Measurements from ENCODE around the gene ZSCAN20.

Gene ZSCAN20

DNA sequence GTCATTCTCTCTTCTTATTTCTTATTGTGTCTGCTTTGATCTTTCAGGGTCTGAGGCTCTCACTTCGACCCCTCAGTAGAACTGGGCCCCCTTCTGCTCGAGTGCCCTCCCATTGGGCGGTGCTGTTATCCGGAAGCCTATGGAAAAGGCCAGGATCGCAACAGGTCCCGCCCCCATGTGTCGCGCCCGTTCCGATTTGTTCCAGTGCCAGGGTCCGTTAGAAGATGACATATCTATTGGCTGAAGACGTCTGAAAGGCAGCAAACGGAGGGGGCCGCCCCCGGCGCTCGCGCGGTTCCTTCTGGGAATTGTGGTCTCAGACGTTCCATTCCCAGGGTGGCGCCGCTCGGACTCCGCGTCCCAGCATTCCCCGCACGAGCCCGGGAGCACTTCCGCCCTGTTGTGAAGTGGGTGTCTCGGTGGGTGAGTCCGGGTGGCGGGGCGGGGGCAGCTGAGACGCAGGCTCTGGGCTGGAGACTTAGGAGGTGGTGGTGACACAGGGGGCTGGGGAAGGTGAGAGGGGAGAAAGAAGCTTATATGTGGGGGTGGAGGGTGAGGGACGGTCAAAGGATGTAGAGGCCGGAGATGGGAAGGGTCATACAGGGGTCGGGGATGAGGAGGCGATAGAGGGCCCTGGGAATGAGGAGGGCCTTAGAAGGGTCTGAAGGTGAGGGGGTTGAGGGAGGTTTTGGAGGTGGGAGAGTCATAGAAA is at the start of gene ZSCAN20:
TSS of gene ZSCAN20 (plus strand) at position 377 of the 712 bp plus-strand sequence. CDS start 6,644 bp downstream, outside the sequence.
- peak; percentile 93 for DNase-seq

GRCh38 chr1:33424205-33424604 is 48.2 kb upstream of the ZSCAN20 start:
- no peak for DNase-seq

GRCh38 chr1:33424610-33425009 is 47.8 kb upstream of the ZSCAN20 start:
- DNase-seq = no peak

DNA sequence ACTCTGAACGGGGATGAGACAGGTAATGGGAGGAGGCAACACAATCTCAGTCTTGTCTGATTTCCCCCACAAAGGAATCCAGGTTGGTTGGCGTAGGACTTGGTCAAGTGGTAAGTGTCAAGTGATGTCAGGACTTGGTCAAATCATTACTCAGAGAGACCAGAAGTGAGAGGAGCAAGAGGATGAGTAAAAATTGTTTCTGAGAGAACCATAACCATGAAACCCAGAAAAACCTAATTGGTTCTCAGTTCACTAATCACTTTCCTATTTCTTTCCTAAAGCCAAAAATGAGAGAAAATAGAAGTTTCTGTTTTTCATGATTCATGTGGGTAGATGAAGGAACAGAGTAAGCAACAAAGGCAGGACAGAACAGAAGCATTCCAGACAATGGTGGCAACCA is 46.5 kb upstream of the ZSCAN20 start:
- no peak for DNase-seq

GRCh38 chr1:33426916-33427315 is 45.5 kb upstream of the ZSCAN20 start:
- no peak for DNase-seq

- no peak for DNase-seq
These were observed 43.8 kb upstream of the ZSCAN20 start for GRCh38 chr1:33428661-33429060.

- no peak for DNase-seq
These were observed 43.1 kb upstream of the ZSCAN20 start for GRCh38 chr1:33429332-33429731.

GRCh38 chr1:33429856-33430691 is 42.4 kb upstream of the ZSCAN20 start:
- DNase-seq = no peak

- DNase-seq = peak; percentile 93
These were observed 41.5 kb upstream of the ZSCAN20 start, which contains the start of gene PHC2 for GRCh38 chr1:33430692-33431593. PHC2 (minus strand) TSS chr1:33431095; CDS start chr1:33375539, 55,556 bp downstream.

- peak; percentile 74 for DNase-seq
These were observed 38.7 kb upstream of the ZSCAN20 start for GRCh38 chr1:33433509-33434362.

- no peak for DNase-seq
These were observed 38.1 kb upstream of the ZSCAN20 start for GRCh38 chr1:33434363-33434750.

- DNase-seq = no peak
These were observed 37.2 kb upstream of the ZSCAN20 start for GRCh38 chr1:33435096-33435820.

GRCh38 chr1:33436557-33437285 is 35.7 kb upstream of the ZSCAN20 start:
- DNase-seq = no peak

DNA sequence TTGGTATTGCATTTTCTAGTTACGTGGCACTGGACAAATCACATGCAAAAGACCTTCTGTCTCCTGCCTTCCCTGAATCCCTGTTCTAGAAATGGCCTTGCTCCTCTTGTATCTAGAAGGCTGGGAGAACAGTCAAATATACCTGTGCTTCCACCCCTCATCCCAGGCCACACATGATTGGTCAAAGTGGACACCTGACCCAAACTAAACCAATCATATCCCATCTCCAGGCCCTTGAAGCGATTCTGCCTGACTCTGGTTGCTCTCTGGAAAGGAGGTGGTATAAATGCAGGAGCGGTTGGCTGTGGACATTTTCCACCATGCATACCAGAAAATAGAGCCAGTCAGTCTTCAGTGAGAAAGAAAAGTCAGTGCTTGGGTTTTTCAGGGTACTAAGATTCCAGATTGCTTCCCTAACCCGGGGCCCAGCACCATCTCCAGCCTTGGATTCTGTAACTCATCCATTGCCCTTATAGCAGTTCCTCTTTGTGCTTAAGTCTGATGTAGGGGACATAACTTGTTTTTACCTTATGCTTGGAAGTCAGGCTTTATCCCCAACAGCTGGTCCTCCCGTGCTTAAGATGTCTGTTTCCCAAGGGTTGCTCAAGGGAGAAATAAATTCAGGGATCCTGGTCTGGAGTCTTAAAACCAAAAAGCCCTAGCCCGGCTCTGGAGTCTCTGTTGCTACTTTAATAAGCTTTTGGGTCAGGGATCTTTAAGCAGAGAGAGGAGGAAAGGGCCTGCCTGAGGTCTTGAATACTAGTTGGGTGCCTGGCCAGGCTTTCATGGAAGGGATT is 33.9 kb upstream of the ZSCAN20 start:
- no peak for DNase-seq

DNA sequence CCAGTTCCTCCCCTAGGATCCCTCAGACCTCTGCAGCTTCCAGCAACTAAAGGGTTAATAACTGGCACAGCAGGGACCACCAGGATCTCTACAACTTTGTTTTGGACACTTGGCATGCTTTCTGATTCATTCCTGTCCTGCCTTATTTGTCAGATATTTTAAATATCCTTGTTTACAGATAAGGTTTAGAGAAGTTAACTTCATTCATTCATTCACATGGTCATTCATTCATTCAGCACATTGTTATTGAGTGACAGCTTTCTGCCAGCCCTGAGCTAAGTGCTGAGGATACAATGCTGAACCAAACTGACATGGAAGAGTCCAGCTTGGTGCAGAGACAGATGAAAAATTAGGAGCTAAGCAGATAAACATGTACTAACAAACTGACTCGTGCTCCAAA is 32.8 kb upstream of the ZSCAN20 start:
- DNase-seq = no peak

DNA sequence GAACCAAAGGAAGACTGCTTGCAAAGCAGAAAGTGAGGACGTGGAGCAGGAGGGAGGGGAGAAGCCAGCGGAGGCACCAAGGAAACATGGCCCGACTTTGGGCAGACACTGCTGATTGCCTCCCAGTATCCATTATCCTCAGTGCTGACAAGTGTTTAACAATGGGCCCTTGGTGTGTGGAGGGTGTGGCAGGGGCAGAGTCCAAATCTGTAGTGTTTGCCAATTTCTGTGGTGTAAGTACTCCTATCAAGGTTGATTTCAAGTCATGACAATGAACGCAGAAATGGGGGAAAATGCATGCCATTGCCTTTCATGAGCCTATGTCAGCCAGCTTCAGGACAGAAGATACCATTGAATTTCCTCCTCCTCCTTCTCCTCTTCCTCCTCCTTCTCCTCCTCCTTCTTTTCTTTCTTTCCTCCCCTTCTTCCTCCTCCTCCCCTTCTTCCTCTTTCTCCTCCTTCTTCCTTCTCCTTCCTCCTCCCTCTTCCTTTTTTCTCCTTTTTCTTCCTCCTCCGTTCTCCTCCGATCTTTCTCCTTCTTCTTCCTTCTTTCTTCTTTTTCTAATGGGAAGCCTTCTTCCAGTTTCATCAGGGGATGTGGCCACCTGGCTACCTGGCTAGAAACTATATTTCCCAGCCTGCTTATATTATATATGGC is 31.2 kb upstream of the ZSCAN20 start:
- no peak for DNase-seq

DNA sequence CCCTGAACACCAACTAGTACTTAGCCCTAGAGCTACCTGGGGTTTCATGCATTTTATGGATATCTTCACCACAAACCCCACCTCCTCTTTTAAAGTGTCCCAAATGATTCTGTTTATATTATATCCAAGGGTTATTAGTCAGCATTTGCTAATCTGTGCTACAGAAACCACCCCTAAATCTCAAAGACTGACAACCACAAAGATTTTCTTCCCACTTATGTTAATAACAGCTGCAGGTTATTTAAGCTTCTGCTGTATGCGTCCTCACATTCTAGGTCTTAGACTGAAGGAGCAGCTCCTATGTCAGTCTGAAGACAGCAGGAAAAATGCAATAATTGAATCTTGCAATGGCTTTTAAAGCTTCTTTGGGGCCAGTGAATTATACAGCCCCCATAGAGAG is 30.3 kb upstream of the ZSCAN20 start:
- DNase-seq = no peak

DNA sequence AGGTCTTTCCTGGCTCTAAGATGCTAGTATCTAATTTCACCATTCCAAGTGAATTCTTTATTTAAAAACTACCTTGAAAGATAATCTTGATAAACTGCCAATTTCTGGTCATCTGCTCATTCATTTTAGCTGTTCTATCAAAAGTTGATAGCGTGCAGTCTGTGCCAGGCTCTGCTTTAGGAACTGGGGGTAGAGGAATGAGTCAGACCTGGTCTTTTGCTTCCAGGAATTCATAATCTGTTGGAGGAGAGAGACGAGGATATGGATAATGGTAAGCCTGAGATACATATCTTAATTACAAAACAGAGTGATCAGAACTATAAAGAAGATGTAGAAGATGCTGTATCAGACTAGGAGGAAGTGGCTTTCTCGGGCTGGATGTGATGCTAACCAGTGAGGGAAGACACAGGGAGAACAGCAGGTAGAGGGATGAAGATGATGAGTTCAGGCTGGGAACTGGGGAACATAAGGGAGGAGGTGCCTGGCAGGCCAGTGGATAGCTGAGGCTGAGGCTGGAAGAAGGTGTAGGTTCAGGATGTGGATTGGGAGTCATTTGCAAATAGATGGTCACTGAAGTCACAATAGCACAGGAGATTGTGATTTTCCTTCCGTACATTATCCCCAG is 29.3 kb upstream of the ZSCAN20 start:
- no peak for DNase-seq

DNA sequence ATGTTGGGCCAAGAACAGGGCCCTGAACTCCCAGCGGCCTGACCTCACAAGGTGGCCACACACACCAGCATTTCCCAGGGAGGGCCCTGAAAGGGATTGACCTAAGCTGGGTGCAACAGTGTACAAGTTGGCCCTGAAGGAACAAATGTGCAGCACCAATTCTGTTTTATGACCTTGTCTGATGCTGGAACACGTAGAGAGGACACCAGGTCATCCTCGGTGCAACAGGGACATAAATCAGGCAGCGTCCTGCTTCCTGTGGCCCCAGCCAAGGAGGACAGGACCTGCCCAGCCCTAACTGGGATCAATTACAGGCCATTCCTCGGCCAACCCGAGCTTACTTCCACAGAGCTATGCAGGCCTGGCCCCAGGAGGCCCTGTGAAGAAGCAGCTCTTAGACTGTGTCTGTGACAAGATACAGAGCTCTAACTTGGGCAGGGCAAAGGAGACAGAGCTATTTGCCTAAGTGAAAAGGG is 28.7 kb upstream of the ZSCAN20 start:
- DNase-seq = no peak

Measured in GDM1 (cell line).